C1 segment of cervical spinal cord (tissue), 14 donors: ENCODE results near the gene TRIM71.
"Not testable (repeated sequence)": the region's sequence is repeated elsewhere in the genome, so short reads cannot be mapped to it uniquely, and the experiment has no call there.

Experiments used
- DNase-seq, 14 donors: peaks; one replicate each; lab custom pipeline; 2025; lab: John Stamatoyannopoulos, UW

The TRIM71 gene

GRCh38 chr3:32934150-32934742, 116.4 kb downstream of the TRIM71 start:
- peak in 1 of 14 donors; percentile 0 for DNase-seq

- DNase-seq, result no peak
These were observed 119.5 kb downstream of the TRIM71 start for GRCh38 chr3:32937331-32937730.

DNA sequence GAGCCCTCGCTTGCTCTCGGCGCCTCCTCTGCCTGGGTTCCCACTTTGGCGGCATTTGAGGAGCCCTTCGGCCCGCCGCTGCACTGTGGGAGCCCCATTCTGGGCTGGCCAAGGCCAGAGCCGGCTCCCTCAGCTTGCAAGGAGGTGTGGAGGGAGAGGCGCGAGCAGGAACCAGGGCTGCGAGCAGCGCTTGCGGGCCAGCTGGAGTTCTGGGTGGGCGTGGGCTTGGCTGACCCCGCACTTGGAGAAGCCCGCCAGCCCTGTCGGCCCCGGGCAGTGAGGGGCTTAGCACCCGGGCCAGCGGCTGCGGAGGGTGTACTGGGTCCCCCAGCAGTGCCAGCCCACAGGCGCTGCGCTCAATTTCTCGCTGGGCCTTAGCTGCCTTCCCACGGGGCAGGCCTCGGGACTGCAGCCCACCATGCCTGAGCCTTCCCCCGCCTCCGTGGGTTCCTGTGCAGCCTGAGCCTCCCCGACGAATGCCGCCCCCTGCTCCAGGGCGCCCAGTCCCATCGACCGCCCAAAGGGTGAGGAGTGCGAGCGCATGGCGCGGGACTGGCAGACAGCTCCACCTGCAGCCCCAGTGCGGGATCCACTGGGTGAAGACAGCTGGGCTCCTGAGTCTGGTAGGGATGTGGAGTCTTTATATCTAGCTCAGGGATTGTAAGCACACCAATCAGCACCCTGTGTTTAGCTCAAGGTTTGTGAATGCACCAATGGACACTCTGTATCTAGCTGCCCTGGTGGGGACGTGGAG, 121.9 kb downstream of the TRIM71 start:
- not testable (repeated sequence) for DNase-seq

DNA sequence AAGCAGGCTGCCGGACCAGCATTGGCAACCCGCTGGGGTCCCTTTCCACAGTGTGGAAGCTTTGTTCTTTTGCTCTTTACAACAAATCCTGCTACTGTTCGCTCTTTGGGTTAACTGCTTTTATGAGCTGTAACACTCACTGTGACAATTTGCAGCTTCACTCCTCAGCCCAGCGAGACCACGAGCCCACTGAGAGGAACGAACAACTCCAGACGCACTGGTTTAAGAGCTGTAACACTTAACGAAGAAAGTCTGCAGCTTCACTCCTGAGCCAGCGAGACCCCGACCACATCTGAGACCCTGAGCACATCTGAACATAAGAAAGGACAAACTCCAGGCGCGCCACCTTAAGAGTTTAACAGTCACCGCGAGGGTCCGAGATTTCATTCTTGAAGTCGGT, 122.9 kb downstream of the TRIM71 start:
- no peak for DNase-seq

- DNase-seq, result no peak
These were observed 127.3 kb downstream of the TRIM71 start for GRCh38 chr3:32945136-32945535.

DNA sequence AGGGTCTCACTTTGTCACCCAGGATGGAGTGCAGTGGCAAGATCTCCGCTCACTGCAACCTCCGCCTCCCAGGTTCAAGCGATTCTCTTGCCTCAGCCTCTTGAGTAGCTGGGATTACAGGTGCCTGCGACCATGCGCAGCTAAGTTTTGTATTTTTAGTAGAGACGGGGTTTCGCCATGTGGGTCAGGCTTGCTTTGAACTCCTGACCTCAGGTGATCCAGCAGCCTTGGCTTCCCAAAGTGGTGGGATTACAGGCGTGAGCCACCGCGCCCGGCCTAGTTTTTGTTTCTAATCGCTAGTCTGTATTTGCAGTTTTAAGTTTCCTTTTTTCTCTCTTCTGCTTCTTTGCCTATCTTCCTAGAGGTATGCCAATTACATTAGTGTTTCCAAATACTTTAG, 127.8 kb downstream of the TRIM71 start:
- not testable (repeated sequence) for DNase-seq

DNA sequence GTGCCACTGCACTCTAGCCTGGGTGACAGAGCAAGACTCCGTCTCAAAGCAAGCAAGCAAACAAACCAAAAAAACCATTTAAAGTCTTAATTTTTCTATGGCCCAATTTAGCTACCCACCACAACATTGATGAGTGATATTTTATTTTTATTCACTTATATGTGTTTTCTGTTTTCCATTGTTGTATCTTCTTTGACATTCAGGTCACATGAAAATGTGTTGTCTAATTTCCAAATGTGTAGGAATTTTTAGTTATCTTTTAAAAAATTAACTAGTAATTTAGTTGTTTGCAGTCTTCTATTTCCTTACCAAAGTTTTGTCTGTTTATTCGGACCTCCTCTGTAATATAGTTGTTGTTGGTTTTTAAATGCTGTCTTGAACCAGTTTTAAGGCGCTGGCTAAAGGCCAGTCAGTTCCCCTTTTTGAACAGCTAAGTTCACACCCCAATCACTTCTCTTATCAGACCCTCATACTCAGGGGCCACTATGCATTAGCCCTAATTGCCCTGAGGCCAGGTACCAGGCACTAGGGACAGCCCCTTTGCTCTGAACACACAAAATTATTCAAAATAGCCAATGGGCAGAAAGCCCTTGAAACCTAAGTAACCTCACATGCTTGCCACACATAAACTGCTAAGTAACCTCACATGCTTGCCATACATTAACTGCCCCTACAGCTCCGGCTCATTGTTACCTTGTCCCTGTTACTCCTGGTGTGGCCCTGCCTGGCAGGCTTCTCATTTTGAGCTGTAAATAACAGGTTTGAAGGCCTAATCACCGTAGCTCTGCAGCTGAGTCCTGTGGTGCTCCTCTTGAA, 129.4 kb downstream of the TRIM71 start:
- DNase-seq, result no peak
